CD4-positive, CD25-positive, alpha-beta regulatory T cell (primary cell): ENCODE results near the gene TRIM8. TPM values are rescaled to one million over a fixed set of nuclear protein-coding genes. Genes with fewer than 3 reads are reported as not detected.
A peak's percentile ranks its signal among the peaks of the same experiment; 100 is the strongest.
"Not testable (repeated sequence)": the region's sequence is repeated elsewhere in the genome, so short reads cannot be mapped to it uniquely, and the experiment has no call there.

ENCODE experiments used
- ATAC-seq, 2 donors: fragments of 150-1000 bp; cut with Tn5 transposase; one replicate each; pipeline ENCODE4 v1.10.0; 2021; ENCODE audit warnings: low read depth in 2 of 2, moderate number of reproducible peaks in 2 of 2, moderate library complexity in 1 of 2
- DNase-seq, 3 donors: peaks; one replicate each; pipeline versions ENCODE4 v3.0.0 to v3.0.0-alpha.2; 2012 to 2022; ENCODE audit warnings: mixed read lengths in 1 of 3
- H3K27ac ChIP-seq: one replicate; pipeline ENCODE4 v1.7.0; 2013; ENCODE audit warnings: mild to moderate bottlenecking, low read length; ENCODE audit not compliant: insufficient read depth, poor library complexity, severe bottlenecking
- H3K27me3 ChIP-seq: one replicate; pipeline ENCODE4 v1.7.0; 2013; ENCODE audit warnings: low read length; ENCODE audit not compliant: control insufficient read depth, insufficient read depth
- H3K36me3 ChIP-seq: one replicate; pipeline ENCODE4 v1.7.0; 2013; ENCODE audit warnings: mild to moderate bottlenecking, low read length, moderate library complexity; ENCODE audit not compliant: control insufficient read depth, insufficient read depth
- H3K4me1 ChIP-seq: 2 replicates; pipeline ENCODE4 v1.7.0; 2013; ENCODE audit warnings: mild to moderate bottlenecking, low read length; ENCODE audit not compliant: insufficient read depth, control insufficient read depth, poor library complexity, severe bottlenecking
- H3K4me3 ChIP-seq: one replicate; pipeline ENCODE4 v1.7.0; 2013; ENCODE audit warnings: low read depth, mild to moderate bottlenecking, low read length, moderate library complexity
- H3K9me3 ChIP-seq, 2 experiments: 1 replicate in 1 of 2; 2 replicates in 1 of 2; pipeline ENCODE4 v1.7.0; 2013; ENCODE audit warnings: low read length in 2 of 2, mild to moderate bottlenecking in 1 of 2, moderate library complexity in 1 of 2; ENCODE audit not compliant: control insufficient read depth in 2 of 2
- H3K27ac Mint-ChIP-seq, 3 donors: one replicate each; pipeline ENCODE4 v1.8.0; 2020 to 2022; ENCODE audit warnings: mild to moderate bottlenecking in 3 of 3, mixed read lengths in 3 of 3, moderate library complexity in 2 of 3
- H3K27me3 Mint-ChIP-seq: one replicate; pipeline ENCODE4 v1.8.0; 2022; ENCODE audit warnings: mild to moderate bottlenecking, mixed read lengths
- H3K36me3 Mint-ChIP-seq: one replicate; pipeline ENCODE4 v1.8.0; 2020; ENCODE audit warnings: mixed read lengths
- H3K4me1 Mint-ChIP-seq, 4 donors: one replicate each; pipeline ENCODE4 v1.8.0; 2020 to 2022; ENCODE audit warnings: mixed read lengths in 4 of 4, mild to moderate bottlenecking in 1 of 4
- H3K4me3 Mint-ChIP-seq, 4 donors: one replicate each; pipeline ENCODE4 v1.8.0; 2020 to 2022; ENCODE audit warnings: mild to moderate bottlenecking in 4 of 4, mixed read lengths in 4 of 4, moderate library complexity in 3 of 4
- H3K9me3 Mint-ChIP-seq, 7 donors: one replicate each; pipeline ENCODE4 v1.8.0; 2020 to 2022; ENCODE audit warnings: mixed read lengths in 7 of 7, mild to moderate bottlenecking in 3 of 7, moderate library complexity in 2 of 7
- polyA plus RNA-seq, 4 donors: library from polyadenylated mRNA; unstranded; fragments of 300-500 nt; fragmentation: Illumina TruSeq; gene quantifications; one replicate each; pipeline ENCODE4 v1.2.3, GENCODE V29; 2021
- total RNA-seq: library from RNA; stranded (reverse); gene quantifications from one replicate; pipeline ENCODE4 v1.2.3, GENCODE V29; 2022

The TRIM8 gene
- total and polyA plus RNA-seq, 5 donors from 2014 or later: 30.2 to 73.4 (median 36.8) TPM

DNA sequence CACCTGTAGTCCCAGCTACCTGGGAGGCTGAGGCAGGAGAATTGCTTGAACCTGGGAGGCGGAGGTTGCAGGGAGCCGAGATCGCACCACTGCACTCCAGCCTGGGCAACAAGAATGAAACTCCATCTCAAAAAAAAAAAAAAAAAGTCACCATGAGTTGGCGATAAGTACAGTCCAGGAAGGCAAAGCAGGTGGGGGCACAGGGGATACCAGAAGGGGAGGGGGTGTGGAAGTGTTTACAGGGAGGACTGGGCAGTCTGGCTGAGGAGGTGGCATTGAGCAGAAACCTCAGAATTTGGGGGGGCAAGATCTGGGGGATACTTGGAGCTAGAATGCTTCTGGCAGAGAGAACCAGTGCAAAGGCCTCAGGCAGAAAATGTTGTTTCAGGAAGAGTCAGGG, 23.1 kb downstream of the TRIM8 start:
- not testable (repeated sequence) for H3K27ac ChIP-seq, H3K9me3 Mint-ChIP-seq, ATAC-seq, H3K4me3 Mint-ChIP-seq, H3K4me1 ChIP-seq, H3K36me3 Mint-ChIP-seq, H3K27ac Mint-ChIP-seq, H3K27me3 Mint-ChIP-seq, H3K9me3 ChIP-seq, H3K36me3 ChIP-seq, H3K27me3 ChIP-seq, DNase-seq, H3K4me3 ChIP-seq
- peaks cover 0 to 12% (median 7%) of the 10 kb centered on the region in 4 donors for H3K4me1 Mint-ChIP-seq

DNA sequence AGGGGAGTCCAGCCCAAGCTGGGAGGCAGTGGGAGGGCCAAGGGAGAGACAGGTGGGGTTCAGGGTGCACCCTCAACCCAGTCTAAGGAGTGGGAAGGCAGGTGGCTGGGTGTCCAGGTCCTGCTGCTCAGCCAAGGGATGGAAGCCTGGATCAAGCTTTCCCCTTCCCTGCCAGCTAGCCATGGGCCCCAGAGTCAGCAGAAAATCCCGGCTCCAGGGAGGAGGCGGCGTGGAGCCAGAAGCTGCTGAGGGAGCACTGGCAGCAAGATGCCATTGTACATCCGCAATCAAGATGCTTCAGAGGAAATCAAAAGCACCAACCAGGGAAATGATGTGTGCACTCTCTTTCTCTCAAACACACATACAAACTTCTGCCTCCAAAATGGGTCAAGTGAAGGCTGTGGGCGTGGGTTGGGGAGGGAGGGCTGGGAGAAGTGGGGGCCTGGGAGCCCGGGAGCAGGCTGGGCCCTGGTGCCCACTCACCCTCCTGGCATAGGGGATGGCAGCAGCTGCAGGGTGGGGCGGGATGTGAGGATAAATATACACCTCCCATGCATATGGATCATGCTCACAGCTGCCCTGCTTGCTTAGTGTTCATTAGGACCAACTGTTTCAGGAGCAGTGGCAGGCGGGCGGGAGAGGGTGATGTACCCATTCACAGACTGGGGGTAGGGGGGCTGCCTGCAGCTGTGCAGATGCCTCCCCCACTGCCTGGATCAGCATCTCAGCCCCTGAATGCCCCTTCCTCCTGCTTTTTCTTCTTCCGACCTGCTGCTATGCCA, 24.2 kb downstream of the TRIM8 start:
- no peaks in the 10 kb centered on the region for H3K36me3 ChIP-seq
- Mint-ChIP-seq H3K27ac (peak overlapping the region in 1 of 3 donors; percentile 68), H3K9me3 (no peaks in the 10 kb centered on the region), H3K4me1 (peaks cover 2 to 21% (median 10%) of the 10 kb centered on the region in 4 donors), H3K36me3 (no peaks in the 10 kb centered on the region), H3K27me3 (peaks cover 6% of the 10 kb centered on the region), H3K4me3 (no peak overlapping the region)
- DNase-seq: no peak
- ATAC-seq: no peak
- no peak overlapping the region for H3K4me3 ChIP-seq
- H3K4me1 ChIP-seq: peaks cover 9% of the 10 kb centered on the region
- no peaks in the 10 kb centered on the region for H3K27me3 ChIP-seq
- no peaks in the 10 kb centered on the region for H3K9me3 ChIP-seq
- H3K27ac ChIP-seq: no peak overlapping the region

- no peak overlapping the region for H3K27ac ChIP-seq
- H3K4me3 ChIP-seq: no peak overlapping the region
- H3K9me3 ChIP-seq: no peaks in the 10 kb centered on the region
- no peak for ATAC-seq
- no peaks in the 10 kb centered on the region for H3K36me3 Mint-ChIP-seq
- peaks cover 8 to 30% (median 18%) of the 10 kb centered on the region in 4 donors for H3K4me1 Mint-ChIP-seq
- H3K4me3 Mint-ChIP-seq: no peak overlapping the region
- H3K27ac Mint-ChIP-seq: no peak overlapping the region
- no peaks in the 10 kb centered on the region for H3K9me3 Mint-ChIP-seq
- no peaks in the 10 kb centered on the region for H3K36me3 ChIP-seq
- H3K27me3 ChIP-seq: no peaks in the 10 kb centered on the region
- DNase-seq: peak in 1 of 3 donors; percentile 35
- peaks cover 6% of the 10 kb centered on the region for H3K27me3 Mint-ChIP-seq
- H3K4me1 ChIP-seq: peaks cover 18% of the 10 kb centered on the region
Measured at GRCh38 chr10:102669206-102670064, 25.2 kb downstream of the TRIM8 start.

DNA sequence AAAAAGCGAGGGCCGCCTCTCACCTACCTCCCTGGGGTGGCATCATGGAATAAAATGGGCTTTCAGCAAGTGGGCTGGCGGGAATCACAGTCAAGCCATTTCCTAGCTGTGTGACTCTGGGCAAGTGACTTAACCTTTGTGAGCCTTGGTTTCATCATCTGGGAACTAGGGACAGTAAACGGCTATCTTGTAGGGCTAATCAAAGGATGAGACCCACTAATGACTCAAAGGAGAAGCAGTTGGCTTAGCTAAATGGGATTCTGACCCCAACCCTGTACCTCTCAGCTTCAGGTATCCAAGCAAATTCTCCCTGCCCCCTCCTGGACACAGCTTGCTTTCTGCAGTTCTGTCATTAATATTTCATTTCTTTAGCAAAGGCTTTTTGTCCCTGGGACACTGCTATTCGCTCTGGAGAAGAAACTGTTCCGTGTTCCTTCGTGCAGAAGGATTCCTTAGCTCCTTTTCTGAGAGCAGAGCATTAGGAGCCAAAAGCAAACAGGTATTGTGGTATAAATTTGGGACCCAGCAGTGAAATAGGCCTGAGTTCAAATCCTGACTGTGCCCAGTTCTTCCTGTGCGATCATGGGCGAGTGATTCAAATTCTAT, 25.9 kb downstream of the TRIM8 start:
- Histone ChIP-seq H3K27ac (no peak overlapping the region), H3K27me3 (no peaks in the 10 kb centered on the region), H3K9me3 (no peaks in the 10 kb centered on the region), H3K4me3 (no peak overlapping the region), H3K36me3 (no peaks in the 10 kb centered on the region), H3K4me1 (peaks cover 26% of the 10 kb centered on the region)
- peaks cover 8 to 37% (median 26%) of the 10 kb centered on the region in 4 donors for H3K4me1 Mint-ChIP-seq
- ATAC-seq (no peak), DNase-seq (no peak)
- no peak overlapping the region for H3K4me3 Mint-ChIP-seq
- H3K27ac Mint-ChIP-seq: no peak overlapping the region
- H3K36me3 Mint-ChIP-seq: no peaks in the 10 kb centered on the region
- peaks cover 6% of the 10 kb centered on the region for H3K27me3 Mint-ChIP-seq
- no peaks in the 10 kb centered on the region for H3K9me3 Mint-ChIP-seq

GRCh38 chr10:102670871-102671434, 26.7 kb downstream of the TRIM8 start:
- no peak overlapping the region for H3K27ac ChIP-seq
- ATAC-seq: no peak
- H3K27ac Mint-ChIP-seq: peak overlapping the region in 1 of 3 donors; percentile 48

DNA sequence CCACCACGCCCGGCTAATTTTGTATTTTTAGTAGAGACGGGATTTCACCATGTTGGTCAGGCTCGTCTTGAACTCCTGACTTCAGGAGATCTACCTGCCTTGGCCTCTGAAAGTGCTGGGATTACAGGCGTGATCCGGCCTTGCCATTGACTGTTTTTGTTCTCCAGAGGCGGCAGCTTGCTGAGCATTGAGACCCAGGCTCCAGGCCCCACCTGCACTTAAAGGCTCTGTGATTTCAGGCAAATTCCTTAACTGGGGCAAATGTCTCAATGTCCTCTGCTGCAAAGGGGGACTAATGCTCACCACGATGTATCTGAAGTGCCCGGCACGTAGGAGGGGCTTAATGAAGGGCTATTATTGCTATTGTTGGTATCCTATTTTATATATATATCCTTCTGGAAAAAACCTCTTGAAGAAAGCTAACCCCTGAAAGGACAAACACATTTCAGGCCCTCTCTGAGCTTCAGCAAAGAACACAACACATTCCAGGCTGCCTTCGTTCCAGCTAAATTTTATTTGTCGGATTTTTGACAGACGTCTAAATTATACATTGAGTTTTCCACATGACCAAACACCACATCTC, 29.0 kb downstream of the TRIM8 start:
- peak overlapping the region; percentile 69 to 92 (median 88) for H3K27ac Mint-ChIP-seq
- DNase-seq (no peak), ATAC-seq (no peak)
- H3K27me3 Mint-ChIP-seq: no peaks in the 10 kb centered on the region
- no peaks in the 10 kb centered on the region for H3K36me3 Mint-ChIP-seq
- Histone ChIP-seq H3K27ac (peak overlapping the region; percentile 78), H3K4me1 (peaks cover 40% of the 10 kb centered on the region), H3K9me3 (no peaks in the 10 kb centered on the region), H3K4me3 (peak overlapping the region; percentile 75), H3K36me3 (no peaks in the 10 kb centered on the region), H3K27me3 (no peaks in the 10 kb centered on the region)
- peaks cover 8 to 50% (median 21%) of the 10 kb centered on the region in 4 donors for H3K4me1 Mint-ChIP-seq
- H3K9me3 Mint-ChIP-seq: no peaks in the 10 kb centered on the region
- H3K4me3 Mint-ChIP-seq: peak overlapping the region; percentile 82 to 90 (median 87)

More at GRCh38 chr10:102670871-102671434, 26.7 kb downstream of the TRIM8 start:
- DNase-seq: no peak
- no peaks in the 10 kb centered on the region for H3K9me3 ChIP-seq
- Mint-ChIP-seq H3K4me1 (peaks cover 8 to 45% (median 27%) of the 10 kb centered on the region in 4 donors), H3K36me3 (no peaks in the 10 kb centered on the region), H3K9me3 (no peaks in the 10 kb centered on the region), H3K4me3 (no peak overlapping the region), H3K27me3 (peaks cover 3% of the 10 kb centered on the region)
- H3K27me3 ChIP-seq: no peaks in the 10 kb centered on the region
- no peak overlapping the region for H3K4me3 ChIP-seq
- no peaks in the 10 kb centered on the region for H3K36me3 ChIP-seq
- H3K4me1 ChIP-seq: peaks cover 33% of the 10 kb centered on the region
